HG02973 (cell line): Measurements from ENCODE around the gene HEXB.

Source experiments
- ATAC-seq: cut with Tn5 transposase; IDR thresholded peaks from one replicate; pipeline ENCODE4 v1.9.1; 2021; ENCODE audit warnings: moderate library complexity; ENCODE audit not compliant: unreplicated experiment

HEXB gene

DNA sequence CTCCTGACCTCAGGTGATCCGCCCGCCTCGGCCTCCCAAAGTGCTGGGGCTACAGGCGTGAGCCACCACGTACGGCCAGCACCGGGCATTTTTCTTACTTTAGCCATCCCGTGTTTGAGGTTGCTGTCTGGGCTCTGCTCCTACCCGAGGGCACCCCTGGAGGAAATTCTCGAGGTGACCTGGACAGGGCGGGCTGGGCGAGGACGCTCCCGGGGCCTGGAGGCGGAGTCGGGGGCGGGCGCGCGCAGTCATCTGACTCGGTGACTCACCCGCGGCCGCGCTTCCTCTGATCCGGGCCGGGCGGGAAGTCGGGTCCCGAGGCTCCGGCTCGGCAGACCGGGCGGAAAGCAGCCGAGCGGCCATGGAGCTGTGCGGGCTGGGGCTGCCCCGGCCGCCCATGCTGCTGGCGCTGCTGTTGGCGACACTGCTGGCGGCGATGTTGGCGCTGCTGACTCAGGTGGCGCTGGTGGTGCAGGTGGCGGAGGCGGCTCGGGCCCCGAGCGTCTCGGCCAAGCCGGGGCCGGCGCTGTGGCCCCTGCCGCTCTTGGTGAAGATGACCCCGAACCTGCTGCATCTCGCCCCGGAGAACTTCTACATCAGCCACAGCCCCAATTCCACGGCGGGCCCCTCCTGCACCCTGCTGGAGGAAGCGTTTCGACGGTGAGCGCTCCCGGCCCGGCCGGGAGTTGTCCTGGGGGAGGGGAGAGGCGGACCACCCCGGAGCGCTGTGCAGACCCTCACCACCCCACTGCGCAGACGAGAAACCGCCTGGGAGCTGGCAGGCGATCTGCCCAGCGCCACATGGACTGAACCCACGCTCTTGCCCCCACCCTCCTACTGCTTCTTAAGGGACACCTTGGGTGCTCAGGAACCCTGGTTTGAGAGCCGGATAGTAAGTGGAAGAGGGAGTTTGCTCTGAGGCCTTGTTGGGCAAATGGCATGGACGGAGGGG is at the start of gene HEXB:
Gene HEXB, plus strand, starts transcription at position 334 of the 952 bp plus-strand sequence. Its CDS starts 28 bp downstream, at position 362.
- ATAC-seq, result peak; percentile 80

DNA sequence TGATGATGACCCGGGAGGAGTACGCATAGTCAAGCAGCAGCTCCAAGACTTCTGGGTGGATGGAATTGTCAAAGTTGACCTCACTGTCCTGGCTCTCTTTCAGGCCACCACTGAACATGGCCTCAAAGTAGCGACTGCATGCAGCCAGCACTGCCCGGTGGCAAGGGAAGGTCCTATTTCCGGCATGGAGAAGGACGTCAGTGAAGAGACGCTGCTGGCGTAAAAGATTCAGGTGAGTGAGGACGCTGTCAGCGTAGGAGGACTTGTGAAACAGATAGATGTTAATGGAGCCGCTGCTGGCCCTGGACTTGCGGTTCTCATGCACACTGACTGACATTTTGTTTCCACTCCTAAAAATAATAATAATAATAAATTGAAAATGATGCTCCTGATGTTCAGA is 48.9 kb upstream of the HEXB start:
- ATAC-seq, result no peak

GRCh38 chr5:74636552-74636951 is 48.5 kb upstream of the HEXB start:
- no peak for ATAC-seq

- no peak for ATAC-seq
Measured at GRCh38 chr5:74638544-74638969, 46.5 kb upstream of the HEXB start.

GRCh38 chr5:74638970-74639806 is 45.8 kb upstream of the HEXB start:
- peak; percentile 36 for ATAC-seq

DNA sequence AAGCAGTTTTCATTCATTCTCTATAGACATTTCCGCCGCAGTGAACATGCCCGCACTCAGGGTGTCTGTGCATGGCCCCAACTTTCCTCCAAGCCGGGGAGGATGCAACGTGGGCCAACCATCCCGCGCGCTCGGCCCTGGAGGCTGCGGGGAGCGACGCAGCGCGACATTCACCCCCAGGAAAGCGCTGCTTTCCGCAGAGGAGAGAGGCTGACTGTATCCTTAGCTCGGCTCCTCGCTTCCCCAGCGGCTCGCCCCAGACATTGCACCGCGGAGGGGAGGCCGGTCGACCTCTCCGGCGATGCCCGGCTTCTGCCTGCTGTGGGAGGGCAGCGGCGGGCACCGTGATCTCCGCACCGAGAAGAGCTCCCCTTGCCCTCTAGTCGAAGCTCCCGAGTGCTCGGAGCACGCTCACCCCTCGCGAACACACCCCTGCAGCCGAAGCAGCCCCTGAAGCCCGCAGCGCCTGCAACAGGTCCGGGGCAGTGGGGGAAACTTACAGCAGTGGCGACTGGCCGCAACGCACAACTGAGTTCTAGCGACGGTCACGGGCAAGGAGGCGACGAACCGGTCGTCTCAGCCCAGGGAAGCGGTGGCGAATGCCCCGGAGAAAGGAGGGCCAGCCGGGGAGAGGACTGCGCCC is 45.1 kb upstream of the HEXB start:
- ATAC-seq, result peak; percentile 4

DNA sequence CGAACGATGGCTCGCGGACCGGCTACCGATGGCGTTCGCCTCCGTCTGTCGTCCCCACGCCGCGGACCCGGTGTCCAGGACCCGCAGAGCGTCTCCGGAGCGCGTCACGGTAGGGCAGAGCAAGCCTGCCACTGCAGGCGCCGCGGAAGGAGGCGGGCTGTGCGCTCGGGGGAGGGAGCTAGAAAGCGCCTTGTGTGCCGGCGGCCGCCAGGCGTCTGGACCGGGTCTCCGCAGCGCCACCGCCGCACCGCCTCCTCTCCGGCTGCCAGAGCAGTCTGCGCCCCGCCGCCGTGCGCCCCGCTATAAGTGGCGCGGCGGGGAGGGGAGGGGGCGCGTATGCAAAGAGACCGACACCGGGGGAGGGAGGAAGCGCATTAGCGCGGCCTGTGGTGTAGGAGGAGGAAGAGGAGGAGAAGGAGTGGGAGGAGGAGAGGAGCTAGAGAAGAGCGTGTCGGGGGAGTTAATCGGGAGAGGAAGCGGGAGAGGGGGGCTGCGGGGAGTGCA is 44.5 kb upstream of the HEXB start, which contains the start of gene ENC1:
Gene ENC1, minus strand, starts transcription at position 279 of the 504 bp plus-strand sequence. CDS start 4,243 bp downstream, outside the sequence.
- peak; percentile 67 for ATAC-seq

DNA sequence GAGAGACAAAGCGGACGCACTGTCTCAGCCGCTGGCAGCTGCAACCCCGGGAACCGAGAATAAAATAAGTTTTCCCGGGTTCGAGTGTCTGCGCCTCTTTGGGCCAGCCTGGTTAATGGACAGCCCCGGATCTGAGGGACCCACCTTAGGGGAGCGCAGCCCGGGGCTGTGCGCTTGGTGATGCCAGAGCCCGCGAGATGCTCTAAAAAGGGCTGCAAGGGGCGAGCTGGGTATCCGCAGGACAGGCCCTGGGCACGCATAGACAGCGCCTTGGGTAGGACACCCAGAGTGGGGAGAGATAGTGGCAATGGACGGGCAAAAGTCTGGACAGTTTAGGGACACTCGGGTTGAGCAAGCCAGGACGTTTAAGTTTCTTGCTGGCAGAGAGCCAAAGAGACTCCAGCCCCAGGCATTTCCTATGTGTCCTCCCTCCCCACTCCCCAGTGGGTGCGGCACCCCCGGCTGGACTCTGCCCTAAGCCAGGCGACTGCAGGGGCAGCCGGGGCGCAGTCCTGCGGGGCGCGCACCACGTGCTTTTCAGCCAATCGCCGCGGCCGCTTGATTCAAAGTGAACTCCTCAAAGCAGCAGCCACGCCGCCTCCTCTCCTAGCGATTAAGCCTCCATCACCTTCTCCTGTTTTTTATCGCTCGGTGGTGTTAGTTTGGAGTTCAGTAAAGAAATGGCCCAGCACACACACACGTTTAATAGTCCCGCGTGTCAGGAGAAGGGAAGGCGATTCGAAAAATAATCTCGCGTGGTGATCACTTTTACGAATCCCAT is 43.9 kb upstream of the HEXB start:
- peak; percentile 8 for ATAC-seq

DNA sequence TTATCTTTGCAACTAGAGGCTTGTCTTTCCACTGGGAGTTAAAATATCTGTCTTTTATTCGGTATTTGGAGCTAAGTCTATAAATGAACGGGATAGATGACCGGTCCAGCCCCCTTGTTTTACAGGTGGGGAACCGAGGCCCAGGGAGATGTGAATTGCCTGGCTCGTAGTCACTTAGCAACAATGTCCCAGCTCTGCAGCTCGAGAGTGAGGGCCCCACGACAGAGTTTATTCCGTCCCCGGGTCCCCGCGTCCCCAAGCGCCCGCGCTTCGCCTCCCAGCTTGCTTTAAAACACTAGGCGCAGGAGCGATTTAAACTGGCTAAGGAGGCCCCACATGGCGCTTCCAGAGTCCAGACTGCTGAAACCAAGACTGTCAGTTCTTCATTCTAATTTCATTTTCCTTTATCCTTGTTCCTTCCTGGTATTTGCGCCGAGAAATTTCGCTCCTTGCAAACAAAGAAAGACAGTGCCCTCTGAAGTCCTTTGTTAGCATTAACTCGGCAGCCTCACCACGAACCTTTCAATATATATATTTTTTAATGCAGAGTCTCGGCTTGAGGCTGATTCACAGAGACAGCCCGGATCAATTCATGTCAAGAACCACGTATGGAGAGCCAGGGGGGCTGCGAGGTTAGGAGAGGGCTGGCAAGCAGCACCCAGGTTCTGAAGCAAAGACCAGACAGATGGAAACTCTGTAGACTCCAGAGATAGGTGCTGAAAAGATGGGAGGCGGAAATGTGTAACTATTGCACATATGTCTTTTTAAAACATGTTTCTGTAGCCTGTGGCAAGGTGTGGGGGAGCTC is 43.1 kb upstream of the HEXB start:
- ATAC-seq, result no peak

DNA sequence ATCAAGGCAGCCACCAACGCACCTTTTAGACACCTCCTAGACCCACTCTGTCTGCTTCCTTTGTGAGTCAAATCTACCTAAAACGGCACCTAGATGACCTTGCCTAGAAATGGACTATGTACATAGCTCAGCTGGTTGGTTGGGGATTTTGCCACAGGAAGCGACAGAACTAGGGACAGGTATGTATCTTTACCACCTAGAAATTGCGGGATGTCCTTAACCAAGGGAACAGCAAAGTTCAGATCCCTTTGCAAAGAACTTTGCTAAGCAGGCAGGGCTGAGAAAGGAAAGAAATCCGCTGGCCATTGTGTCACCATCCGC is 42.5 kb upstream of the HEXB start:
- ATAC-seq, result no peak

- no peak for ATAC-seq
Measured at GRCh38 chr5:74643111-74643562, 41.9 kb upstream of the HEXB start.

DNA sequence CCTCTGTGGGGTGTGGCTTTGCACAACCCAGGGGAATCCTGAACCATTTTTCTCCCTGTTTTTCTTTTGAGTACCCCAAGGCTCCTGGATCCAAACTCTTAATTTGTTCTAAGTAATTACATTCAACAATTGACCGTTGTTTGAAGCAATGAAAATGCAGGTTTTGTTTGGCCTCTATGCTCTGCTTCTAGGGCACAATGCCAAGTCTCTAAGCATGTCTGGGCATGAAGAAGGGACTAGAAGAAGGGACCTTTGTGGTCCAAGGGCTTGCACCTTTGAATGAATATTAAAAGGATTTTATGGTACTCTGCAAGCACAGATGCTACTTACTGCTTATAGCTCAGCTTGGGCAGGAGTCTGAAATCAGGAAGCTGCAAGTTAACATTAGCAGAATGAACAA is 37.9 kb upstream of the HEXB start:
- ATAC-seq, result no peak

DNA sequence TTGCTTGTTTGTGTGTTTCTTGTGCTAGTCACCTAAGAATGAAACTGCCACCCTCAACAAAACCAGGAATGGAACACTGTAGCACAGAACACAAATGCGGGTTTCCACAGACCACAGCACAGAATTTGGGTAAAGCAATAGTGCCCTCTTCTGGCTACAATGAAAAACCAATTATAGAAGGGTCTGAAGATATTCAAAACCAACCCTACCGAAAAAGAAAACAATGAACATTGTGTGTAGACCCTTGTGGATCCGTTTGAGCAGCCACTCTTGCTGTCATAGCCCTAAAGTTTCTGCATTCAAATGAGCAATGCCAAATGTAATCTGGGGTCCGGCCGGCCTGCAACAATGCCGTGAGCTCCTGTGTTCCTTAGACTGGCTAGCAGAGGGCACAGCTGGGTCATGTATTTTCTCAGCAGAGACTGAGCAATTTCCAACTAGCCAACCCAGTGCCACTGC is 36.2 kb upstream of the HEXB start:
- ATAC-seq, result peak; percentile 57

- no peak for ATAC-seq
Measured at GRCh38 chr5:74649421-74649973, 35.5 kb upstream of the HEXB start.

- no peak for ATAC-seq
Measured at GRCh38 chr5:74651710-74652109, 33.3 kb upstream of the HEXB start.

- ATAC-seq, result no peak
Measured at GRCh38 chr5:74652576-74652975, 32.5 kb upstream of the HEXB start.

- ATAC-seq, result no peak
Measured at GRCh38 chr5:74653991-74654390, 31.0 kb upstream of the HEXB start.

DNA sequence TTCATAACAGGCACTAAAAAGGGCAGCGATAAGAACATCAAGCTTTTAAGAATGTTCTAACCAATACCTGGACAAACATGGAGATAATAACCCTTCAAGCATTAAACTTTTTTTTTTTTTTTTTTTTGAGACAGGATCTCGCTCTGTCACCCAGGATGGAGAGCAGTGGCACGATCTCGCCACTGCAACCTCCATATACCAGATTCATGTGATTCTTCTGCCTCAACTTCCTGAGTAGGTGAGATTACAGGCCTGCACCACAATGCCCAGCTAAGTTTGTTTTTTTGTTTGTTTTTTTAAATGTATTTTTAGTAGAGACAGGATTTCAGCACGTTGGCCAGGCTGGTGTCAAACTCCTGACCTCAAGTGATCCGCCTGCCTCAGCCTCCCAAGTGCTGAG is 29.8 kb upstream of the HEXB start:
- no peak for ATAC-seq

DNA sequence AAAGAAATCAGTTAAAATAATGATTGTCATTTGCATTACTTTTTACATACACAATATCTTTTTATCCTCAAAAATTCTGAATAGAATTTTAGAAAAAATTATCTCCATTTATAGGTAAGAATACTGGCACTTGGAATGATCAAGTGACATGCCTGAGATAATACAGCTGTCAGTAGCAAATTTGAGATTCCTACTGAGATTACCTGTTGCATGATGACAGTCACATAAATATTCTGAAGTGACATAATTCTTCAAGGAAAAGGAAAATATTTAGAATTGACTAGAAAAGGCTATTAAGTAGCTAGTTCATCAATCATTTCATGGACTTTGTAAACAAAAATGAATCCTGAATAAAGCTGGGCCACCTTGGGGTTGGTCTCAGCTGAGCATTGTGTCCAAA is 29.3 kb upstream of the HEXB start:
- no peak for ATAC-seq
